Vagina (tissue), 2 donors: ENCODE measurements around the gene KRTAP20-3.

ENCODE experiments used
- POLR2A ChIP-seq, 2 donors: fragments of 450-650 bp; IDR thresholded peaks; one replicate each; pipeline ENCODE4 v1.6.1; 2017; ENCODE audit warnings: antibody characterized with exemption in 2 of 2, mild to moderate bottlenecking in 2 of 2, moderate library complexity in 2 of 2
- POLR2AphosphoS5 ChIP-seq, 2 donors: sonication (generic); formaldehyde crosslinking; IDR thresholded peaks; one replicate each; pipeline ENCODE4 v1.9.0; 2017; ENCODE audit warnings: antibody characterized with exemption in 2 of 2, mild to moderate bottlenecking in 2 of 2, low read depth in 1 of 2; ENCODE audit not compliant: insufficient read depth in 1 of 2
- TF ChIP-seq, protein P1 (sequence below), 3 experiments: fragments of 450-650 bp in 2 of 3; fragments of 200-600 bp in 1 of 3; sonication (generic) in 1 of 3; IDR thresholded peaks; one replicate each; pipeline ENCODE4 v1.5.1; 2017 to 2019; ENCODE audit warnings: antibody characterized with exemption in 3 of 3, mild to moderate bottlenecking in 2 of 3, moderate library complexity in 2 of 3

DNA sequence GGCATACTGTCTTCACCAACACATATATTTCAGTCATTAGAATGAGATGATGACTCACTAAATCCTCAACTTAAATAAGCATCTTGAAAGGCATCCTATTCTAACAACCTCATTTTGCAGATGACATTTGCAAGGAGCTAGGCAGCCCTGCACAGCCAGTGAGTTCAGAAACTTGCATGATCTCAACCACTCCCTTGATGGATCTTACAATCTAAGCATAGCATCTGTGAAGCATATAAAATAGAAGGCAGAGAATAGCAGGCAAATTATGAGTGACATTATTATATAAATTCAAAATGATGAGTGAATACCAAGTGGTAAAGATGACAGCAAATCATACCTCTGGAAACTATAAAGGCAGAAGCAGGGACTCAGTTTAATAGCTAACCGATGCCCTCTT, 31.6 kb downstream of the KRTAP20-3 start:
- TF ChIP-seq, protein P1, sequence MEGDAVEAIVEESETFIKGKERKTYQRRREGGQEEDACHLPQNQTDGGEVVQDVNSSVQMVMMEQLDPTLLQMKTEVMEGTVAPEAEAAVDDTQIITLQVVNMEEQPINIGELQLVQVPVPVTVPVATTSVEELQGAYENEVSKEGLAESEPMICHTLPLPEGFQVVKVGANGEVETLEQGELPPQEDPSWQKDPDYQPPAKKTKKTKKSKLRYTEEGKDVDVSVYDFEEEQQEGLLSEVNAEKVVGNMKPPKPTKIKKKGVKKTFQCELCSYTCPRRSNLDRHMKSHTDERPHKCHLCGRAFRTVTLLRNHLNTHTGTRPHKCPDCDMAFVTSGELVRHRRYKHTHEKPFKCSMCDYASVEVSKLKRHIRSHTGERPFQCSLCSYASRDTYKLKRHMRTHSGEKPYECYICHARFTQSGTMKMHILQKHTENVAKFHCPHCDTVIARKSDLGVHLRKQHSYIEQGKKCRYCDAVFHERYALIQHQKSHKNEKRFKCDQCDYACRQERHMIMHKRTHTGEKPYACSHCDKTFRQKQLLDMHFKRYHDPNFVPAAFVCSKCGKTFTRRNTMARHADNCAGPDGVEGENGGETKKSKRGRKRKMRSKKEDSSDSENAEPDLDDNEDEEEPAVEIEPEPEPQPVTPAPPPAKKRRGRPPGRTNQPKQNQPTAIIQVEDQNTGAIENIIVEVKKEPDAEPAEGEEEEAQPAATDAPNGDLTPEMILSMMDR (IDR thresholded peaks at IDR 0.05), result no peak
- TF ChIP-seq POLR2A (IDR thresholded peaks at IDR 0.05) (no peak), POLR2AphosphoS5 (IDR thresholded peaks at IDR 0.05; ENCODE audit: insufficient read depth in 1 of 2, low read depth in 1 of 2) (no peak)
